Loucy (cell line): ENCODE data around the gene DNASE2.

Experiments used
- CTCF ChIP-seq: fragments of 200-600 bp; sonication (generic); conservative IDR thresholded peaks from 2 replicates; pipeline ENCODE4 v1.5.1; 2014; ENCODE audit warnings: mild to moderate bottlenecking, antibody characterized with exemption, low read length
- EZH2phosphoT487 ChIP-seq: fragments of 200-600 bp; IDR thresholded peaks from 2 replicates; pipeline ENCODE4 v1.6.1; 2018; ENCODE audit warnings: antibody characterized with exemption, mild to moderate bottlenecking, moderate library complexity, borderline replicate concordance

DNA sequence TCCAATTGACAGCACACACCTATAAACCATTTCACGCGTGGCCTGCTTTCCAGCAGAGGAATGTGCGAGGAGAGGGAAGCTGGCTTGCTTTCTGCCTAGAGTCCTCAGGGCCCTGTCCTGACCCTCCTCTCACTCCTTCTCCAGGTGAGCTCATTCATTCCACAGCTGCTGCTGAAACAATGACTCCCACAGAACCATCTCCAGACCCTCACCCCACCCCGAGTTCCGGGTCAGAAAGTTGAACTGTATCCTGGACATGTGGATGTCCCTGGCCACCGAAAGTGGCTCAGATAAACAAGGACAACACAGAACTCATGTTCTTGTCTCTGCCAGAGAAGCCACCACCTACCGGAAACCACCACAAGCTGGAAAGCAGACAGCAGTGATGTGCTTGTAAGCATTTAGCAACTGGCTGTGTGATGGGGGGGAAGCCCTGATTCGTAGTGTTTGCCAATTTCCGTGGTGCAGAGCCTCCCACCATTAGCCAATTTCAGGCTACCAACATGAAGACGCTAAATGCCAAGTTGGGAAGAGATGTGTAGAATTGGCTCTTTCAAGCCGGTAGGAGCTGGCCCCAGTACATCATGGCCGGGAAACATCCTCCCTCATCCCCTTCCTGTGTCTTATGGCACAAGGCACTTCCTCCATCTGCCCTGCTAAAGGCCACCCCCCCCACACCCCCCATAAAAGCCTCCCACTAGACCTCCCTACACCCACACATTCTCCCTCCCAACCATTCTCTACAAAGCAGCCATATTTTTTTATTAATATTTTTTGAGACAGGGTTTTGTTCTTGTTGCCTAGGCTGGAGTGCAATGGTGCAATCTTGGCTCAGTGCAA, 32.8 kb upstream of the DNASE2 start:
- TF ChIP-seq CTCF (no peak), EZH2phosphoT487 (no peak)
